GM19455 (cell line): ENCODE results near the gene CYBC1.
"Not testable (repeated sequence)": the region's sequence is repeated elsewhere in the genome, so short reads cannot be mapped to it uniquely, and the experiment has no call there.

ENCODE experiments used
- ATAC-seq: cut with Tn5 transposase; IDR thresholded peaks from one replicate; pipeline ENCODE4 v1.9.1; 2021; ENCODE audit not compliant: unreplicated experiment

The CYBC1 gene

DNA sequence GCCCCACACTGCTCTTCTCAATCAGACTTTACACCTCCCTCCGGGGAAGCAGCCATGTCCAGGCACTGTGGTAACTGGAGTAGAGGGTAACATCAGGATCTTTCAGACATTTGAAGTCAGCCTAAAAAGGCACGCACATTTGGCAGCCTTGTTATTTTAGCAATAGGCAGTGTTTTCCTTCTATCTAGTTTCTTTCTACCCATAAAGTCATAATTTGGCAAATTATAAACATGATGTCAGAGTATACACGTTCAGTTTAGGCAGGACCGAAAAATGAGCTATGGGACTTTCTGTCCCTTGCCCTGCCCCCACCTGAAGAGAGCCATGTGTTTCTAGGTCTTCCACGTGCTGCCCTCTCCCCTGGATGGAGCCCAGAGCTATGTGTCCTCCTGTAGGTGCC lies 29.1 kb upstream of the CYBC1 start:
- ATAC-seq: no peak

DNA sequence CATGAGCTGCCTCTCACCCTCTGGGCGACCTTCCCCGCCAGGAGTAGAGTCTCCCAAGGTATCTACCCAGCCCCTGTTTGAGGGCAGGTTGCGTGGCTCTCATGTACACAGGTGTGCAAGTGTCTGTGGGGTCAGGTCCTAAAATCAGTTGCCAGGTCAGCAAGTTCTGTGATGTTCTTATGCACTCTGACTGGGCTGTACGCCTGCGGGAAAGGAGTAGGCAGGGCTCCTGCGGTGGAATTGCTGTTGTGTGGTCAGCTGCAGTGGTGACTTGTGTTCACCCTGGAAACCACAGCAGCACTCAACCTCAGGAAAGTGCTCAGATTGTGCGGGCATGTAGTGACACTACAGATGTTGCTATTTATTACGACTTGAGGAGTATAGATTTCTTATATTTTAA lies 27.4 kb upstream of the CYBC1 start:
- ATAC-seq: no peak

DNA sequence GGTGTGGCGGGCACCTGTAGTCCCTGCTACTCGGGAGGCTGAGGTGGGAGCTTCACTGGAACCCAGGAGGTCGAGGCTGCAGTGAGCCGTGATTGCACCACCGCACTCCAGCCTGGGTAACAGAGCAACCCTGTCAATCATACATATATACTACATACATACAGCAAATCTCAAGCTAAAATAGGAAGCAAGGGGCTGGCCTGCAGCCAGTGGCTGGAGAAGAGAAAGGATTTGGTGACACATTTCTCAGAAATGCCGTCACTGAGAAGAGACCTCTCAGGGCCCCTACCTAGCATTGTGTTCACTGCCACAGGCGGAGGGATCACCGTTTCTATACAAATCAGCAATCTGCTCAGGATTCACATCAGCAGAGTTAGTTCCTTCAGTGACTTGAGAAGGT lies 24.9 kb upstream of the CYBC1 start:
- no peak for ATAC-seq

DNA sequence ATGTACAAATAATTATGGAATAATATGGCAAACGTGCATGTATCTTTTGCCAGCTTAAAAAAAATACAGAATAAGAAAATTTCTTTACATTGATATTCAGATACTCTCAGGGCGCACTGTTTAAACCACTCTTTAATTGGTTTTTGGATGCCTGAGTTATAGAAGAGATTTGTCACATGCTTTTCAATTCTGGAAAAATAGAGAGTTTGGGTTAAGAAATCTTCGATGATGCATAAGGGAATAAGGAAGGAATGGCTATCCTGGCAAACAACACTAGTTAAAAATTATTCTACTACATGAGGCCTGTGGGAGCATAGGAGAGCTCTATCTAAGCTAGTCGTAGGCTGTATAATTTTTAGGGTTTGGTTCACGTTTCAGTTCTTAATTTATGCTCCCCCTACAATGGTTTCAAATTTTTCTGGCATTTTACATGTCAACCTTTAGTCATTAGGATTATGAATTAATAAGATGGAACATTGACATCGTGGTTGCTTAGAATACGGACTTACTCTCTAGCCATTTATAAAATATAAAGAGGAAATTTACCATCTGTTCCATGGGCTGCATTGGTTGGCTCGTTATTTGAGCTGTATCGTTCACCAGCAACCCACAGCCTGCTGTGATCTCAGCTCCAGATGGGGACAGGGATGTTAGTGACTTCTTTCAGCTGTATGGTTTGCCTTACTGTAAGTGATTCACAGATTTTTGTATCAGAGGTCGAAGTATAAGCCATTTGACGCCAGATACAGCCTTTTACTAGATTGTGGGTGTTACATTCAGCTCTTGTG lies 23.9 kb upstream of the CYBC1 start:
- ATAC-seq: no peak

DNA sequence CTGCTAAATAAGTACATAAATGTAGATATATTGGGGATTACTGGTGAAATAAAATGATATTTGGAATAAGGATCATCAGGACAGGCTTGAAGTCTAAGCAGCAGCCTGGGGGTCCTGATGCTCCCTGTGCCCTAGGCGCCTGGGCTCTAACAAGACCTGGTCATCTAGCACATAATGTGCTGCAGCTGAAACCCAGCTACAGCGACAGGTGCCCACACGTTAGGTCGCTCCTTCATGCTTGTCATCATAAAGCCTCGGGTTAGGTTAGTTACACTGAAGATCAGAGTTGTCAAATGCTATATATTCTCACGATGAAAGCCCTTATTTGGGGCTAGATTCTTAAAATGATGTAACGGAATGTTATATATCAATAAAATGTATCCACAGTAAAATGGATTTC lies 19.5 kb upstream of the CYBC1 start:
- no peak for ATAC-seq

DNA sequence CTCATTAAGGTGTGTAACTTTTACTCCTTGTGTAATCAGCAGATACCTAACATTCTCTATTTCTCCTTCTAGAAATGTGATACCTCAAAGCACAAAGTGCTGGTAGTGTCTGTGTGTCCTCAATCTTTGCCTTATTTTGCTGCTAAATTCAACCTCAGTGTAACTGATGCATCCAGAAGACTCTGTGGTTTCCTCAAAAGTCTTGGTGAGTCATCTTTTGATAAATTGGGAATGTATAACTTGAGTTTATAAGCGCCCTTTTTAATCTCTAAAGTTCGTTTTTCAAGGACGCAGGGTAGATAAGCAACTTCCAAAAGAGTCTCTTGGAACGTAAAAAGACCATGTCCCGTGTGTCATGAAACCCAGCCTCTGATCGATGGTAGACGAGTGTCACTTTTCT lies 18.1 kb upstream of the CYBC1 start:
- ATAC-seq: no peak

DNA sequence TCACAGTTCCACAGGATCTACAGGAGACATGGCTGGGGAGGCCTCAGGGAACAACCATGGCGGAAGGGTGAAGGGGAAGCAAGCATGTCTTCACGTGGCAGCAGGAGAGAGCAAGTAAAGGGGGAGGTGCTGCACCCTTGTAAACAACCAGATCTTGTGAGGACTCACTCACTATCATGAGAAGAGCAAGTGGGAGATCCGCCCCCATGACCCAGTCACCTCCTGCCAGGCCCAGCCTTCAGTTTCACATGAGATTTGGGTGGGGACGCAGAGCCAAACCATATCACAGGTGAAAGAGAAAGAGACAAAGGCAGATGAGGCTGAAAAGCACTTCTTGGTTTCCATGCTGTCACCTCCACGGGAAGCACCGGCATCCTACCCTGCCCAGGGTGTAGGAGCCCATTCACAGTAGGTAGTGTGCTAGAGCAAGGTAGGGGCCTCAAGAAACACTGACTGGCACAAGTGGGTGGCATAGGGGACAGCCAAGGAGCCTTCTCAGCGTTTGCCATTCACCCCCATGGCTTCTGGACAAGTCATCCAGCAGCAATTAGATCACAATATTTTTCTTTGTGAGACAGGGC lies 14.6 kb upstream of the CYBC1 start:
- ATAC-seq: no peak

DNA sequence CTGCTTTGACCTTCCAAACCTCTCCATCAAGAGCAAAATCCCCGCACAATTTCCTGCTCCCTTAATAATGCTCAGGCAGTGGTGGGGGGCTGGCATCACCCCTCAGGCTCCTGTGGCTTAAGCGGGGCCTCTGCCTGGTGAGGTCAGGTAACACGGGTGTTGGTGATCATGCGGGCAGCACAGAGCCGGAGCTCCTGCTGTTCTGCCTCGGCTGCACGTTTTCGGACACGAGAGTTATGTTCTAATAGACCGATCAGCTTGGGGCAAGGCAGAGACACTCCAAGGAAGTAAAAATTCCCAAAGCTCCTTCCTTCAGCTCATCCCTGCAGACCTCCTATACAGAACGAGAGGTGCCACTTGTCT lies 14.0 kb upstream of the CYBC1 start:
- ATAC-seq: no peak

DNA sequence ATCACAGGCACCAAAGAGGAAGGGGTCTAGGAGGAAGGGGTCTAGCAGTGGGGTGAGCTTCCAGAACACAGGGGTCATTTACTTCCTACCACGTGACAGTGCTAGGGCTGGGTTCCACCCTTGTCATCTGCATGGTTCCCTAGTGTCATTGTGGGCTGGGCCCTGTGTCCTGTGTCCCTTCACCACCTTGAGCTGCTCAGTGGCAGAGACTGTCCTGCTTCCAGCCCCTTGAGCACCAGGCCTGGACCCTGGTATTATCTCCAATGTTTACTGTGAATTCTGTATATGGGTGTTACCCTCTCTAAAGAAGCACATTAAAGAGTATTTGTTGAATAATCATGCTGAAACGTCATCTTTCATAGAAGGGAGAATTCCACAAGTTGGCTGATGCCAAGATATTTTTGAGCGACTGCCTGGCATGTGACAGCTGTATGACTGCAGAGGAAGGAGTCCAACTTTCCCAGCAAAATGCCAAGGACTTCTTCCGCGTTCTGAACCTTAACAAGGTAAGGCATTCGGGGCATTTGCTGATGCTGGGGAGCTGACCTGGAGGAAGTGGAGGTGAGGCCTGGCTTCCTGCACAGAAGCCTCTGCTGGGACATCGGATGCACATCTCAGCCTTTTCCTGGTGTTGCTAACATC lies 13.5 kb upstream of the CYBC1 start:
- no peak for ATAC-seq

DNA sequence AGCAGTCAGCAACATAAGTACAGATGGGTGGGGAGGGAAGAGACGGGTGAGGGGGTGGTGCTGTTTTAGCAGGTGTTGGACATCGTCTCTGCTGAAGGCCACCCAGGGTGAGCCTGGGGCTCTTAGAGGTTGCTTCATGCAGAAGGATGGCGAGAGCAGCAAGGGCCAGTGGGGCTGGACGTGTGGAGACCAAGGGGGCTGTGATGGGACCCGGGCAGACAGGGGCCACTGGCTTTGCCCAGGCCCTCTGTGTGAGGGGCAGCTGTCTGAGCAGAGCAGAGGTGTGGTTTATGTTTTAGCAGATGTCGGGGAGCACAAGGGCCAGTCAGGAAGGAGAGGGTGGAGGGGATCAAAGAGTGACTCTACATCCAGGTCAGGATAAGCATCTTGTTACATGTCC lies 12.8 kb upstream of the CYBC1 start:
- ATAC-seq: no peak

DNA sequence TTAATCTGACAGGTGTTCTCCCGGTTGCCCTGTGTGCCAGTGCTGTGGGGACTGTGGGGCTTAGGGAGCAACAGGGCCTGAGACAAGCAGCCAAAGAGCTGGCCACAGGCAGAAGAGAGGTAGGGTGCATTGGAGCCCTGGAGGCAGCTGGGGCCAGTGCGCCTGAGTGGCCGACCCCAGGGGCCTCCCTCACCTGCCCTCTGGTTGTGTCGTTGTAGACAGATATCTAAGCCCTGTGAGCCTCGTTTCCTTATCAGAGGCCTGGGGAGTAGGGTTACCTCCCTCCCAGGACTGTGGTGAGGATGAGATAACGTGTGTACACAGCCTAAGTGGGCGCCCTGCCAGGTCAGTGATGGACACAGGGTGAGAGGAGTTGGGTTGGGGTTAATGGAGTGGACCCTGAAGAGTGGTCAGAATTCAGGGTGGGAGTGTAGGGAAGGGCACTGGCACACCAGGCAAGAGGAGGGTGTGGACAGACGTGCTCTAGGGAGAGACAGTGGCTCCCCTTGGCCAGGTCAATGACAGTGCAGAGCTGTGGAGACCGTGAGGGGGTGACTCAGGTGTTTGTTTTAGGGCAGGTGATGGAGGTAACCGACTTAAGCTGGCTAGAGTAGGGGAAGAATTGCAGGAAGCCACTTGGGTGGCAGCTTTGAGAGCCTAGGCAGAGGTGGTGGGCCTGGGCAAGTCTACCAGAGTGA lies 11.4 kb upstream of the CYBC1 start:
- no peak for ATAC-seq

DNA sequence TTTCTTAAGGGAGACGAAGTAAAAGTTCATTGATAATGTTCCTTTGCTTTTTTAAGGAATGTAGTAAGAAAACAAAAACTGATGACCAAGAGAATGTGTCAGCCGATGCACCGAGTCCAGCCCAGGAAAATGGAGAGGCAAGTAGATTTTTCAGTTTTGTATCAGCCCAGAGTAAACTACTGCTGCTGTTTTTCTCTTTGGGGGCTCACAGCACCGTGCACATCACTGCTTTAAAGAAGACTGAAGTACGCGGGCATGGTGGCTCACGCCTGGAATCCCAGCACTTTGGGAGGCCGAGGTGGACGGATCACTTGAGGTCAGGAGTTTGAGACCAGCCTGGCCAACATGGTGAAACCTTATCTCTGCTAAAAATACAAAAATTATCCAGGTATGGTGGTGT lies 9.4 kb upstream of the CYBC1 start:
- ATAC-seq: not testable (repeated sequence)

DNA sequence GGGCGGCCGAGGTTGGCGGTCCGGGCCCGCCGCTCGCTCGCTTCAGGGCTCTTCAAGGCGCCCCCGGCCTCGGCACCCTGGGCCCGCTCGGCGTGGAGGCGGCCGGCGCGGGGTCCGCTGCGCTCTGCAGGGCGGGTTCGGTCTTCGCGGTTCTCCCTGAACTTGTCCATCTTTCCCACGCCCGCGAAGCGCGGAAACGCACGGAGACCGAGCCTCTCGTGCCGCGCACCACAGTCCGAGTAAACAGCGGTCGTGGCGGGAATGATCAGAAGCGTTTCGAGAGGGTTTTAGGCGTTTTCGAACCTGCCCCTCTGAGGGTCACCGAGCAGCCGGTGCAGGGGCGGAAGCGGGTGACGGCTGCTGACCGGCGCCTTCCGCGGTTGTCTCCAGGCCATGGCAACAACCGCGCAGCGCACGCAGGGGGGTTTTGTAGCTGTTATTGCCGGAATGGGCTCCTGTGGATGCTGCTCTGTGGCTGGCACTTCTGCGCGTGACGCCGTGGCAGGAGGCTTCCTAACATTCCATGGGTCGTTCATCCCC lies 8.4 kb upstream of the CYBC1 start:
- peak; percentile 7 for ATAC-seq

DNA sequence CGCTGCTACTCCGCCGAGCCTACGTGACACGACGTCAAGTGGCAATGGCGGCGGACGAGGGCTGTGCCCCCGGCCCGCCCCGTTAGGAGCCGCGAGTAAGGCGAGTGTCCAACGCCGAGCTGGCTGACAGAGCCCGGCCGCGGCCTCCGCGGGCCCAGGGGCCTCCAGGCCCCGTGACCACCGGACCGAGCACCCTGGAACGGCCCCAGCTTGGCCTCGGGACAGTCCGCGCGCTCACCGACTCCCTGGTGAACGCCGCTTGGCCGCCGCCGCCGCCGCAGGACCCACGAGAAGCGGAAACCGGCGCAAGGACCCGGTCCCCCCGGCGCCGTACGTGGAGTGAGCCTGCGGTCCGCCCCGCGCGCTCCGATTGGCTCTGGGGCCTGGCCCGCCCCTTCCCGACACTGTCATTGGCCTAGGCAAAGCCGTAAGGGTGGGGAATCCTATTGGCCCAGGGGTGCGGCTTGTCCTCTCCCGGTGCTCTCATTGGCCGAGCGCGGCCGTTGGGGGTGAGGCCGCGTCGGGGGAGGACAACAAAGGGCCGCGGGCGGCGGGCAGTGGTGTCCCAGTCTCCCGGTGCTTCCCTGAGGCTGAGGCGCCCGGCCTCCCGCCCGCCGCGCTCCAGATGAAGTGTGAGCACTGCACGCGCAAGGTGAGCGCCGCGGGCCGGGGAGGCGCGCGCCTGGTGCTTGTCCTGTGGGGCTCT lies 7.8 kb upstream of the CYBC1 start, which contains the start of gene NARF:
TSS of gene NARF (plus strand) at position 563 of the 706 bp plus-strand sequence. CDS start at position 626, 63 bp downstream.
- peak; percentile 94 for ATAC-seq

DNA sequence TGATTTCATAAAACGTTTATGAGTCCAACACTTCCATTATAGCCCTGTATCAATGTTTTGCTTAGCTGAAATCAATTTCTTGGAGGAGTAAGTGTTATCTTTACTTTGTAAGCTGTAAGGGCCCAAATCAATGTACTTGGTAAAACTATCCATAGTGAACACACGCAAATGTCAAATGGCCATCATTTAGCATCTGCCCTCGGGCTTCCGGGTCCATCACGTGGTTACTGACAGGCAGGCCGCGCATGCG lies 7.3 kb upstream of the CYBC1 start:
- no peak for ATAC-seq

DNA sequence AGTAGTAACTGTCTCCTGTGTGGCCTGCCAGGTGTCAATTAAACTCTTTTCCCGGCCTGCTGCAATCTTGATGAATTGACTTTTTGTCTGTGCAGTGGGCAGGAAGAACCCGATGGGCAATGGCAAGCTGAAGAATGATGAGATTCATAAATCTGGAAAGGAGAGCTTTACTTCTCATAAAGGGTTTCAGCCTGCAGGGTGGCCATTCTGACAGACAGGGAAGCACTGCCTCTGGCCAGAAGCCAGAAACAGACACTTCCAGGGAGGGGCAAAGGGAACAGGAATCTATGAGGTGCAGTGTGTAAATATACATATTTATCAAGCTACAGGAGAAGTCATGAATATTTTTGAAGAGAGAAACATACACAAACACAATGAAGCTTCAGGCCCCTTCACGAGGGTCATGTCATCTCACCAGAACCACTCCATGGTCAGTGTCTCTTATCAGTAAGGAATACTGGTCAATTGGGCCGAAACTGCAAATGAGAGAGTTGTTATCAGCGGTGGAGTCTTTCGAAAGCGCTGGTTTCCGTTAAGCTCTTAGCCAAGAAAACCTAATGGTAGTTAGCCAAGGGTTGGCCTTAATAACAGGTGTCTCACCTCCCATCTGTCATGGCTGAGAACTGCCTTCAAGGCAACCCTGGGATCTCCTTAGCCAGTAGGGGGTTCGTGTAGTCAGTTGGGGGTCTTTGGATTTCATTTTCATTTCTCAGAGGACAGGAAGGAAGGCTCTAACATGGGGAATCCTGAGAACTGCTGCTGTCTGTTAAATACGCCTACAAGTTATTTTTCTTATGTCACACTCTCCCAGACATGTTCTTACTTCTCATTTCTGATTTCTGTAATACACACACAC lies 6.7 kb upstream of the CYBC1 start:
- no peak for ATAC-seq

DNA sequence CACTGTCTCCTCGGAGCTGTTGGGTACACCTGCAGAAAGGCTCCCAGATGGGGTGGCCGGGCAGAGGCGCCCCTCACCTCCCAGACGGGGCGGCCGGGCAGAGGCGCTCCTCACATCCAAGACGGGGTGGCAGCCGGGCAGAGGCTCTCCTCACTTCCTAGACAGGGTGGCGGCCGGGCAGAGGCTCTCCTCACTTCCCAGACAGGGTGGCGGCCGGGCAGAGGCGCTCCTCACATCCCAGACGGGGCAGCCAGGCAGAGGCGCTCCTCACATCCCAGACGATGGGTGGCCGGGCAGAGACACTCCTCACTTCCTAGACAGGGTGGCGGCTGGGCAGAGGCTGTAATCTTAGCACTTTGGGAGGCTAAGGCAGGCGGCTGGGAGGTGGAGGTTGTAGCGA lies 3.2 kb upstream of the CYBC1 start:
- ATAC-seq: not testable (repeated sequence)

DNA sequence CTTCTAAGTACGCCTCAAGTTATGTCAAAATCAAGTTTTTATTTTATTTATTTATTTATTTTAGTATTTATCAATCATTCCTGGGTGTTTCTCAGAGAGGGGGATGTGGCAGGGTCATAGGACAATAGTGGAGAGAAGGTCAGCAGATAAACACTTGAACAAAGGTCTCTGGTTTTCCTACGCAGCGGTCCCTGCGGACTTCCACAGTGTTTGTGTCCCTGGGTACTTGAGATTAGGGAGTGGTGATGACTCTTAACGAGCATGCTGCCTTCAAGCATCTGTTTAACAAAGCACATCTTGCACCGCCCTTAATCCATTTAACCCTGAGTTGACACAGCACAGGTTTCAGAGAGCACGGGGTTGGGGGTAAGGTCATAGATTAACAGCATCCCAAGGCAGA lies 2.6 kb upstream of the CYBC1 start:
- not testable (repeated sequence) for ATAC-seq

DNA sequence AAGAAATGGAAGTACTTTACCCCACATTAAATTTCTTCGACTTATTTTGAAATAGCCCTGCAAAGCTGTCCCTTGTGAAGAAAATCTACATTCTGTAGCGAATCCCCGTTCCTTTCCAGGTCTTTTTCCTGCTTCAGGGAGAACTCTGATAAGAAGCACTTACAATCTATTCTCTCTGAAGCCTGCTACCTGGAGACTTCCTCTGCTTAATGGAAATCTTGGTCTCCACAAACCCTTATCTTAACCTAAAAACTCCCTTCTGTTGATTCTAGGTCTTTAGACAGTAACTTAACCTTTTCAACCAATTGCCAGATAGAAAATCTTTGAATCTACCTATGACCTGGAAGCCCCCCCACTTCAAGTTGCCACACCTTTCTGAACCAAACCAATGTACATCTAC lies 1.6 kb upstream of the CYBC1 start:
- ATAC-seq: no peak

DNA sequence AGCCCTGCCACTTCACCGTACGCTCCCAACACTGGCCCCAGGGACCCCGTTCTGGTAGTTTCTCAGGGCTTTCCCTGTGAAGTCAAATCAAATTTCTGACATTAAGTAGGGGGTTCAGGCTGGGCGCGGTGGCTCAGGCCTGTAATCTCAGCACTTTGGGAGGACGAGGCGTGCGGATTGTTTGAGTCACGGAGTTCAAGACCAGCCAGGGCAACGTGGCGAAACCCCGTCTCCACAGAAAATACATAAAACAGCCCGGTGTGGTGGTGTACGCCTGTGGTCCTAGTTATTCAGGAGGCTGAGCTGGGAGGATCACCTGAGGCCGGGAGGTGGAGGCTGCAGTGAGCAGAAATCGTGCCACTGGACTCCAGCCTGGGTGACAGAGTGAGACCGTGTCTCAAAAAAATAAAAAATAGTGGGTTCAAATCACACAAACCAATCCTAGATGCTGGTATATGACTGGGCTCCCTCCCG lies 632 bp downstream of the CYBC1 start:
- no peak for ATAC-seq
